Measurements from ENCODE around the gene CREBL2.

Gene CREBL2

GRCh38 chr12:12622418-12622817, 10.7 kb downstream of the CREBL2 start:
- Histone ChIP-seq H3F3A (ENCODE audit: insufficient read depth) (no peaks in the 10 kb centered on the region), H3K9me3 (ENCODE audit: insufficient read depth, low read length) (no peaks in the 10 kb centered on the region), H2AFZ (ENCODE audit: low read depth, low read length, severe bottlenecking) (no peak overlapping the region), H3K9ac (ENCODE audit: low read length) (no peak overlapping the region), H4K20me1 (ENCODE audit: low read depth, low read length) (no peaks in the 10 kb centered on the region), H3K79me2 (ENCODE audit: insufficient read depth, low read length) (no peaks in the 10 kb centered on the region), H3K27ac (ENCODE audit: low read depth, low read length) (no peak overlapping the region), H3K9me2 (replicated peaks; ENCODE audit: insufficient read depth, low read length) (no peaks in the 10 kb centered on the region), H3K4me2 (ENCODE audit: low read depth, low read length, poor library complexity, severe bottlenecking) (no peak overlapping the region), H3K4me3 (ENCODE audit: insufficient read depth, low read length, poor library complexity, severe bottlenecking) (no peak overlapping the region), H3K36me3 (ENCODE audit: low read length) (no peaks in the 10 kb centered on the region), H3K27me3 (ENCODE audit: low read length) (no peaks in the 10 kb centered on the region)
- TF ChIP-seq CTCF (IDR thresholded peaks at IDR 0.05; ENCODE audit: insufficient read depth, low read length, poor library complexity, severe bottlenecking) = no peak
- no peak for TF ChIP-seq EZH2phosphoT487 (conservative IDR thresholded peaks at IDR 0.05; ENCODE audit: low read length)

GRCh38 chr12:12624498-12624992, 12.9 kb downstream of the CREBL2 start:
- no peaks in the 10 kb centered on the region for H4K20me1 ChIP-seq (ENCODE audit: low read depth, low read length)
- H3K4me3 ChIP-seq (ENCODE audit: insufficient read depth, low read length, poor library complexity, severe bottlenecking) = no peak overlapping the region
- no peak overlapping the region for H2AFZ ChIP-seq (ENCODE audit: low read depth, low read length, severe bottlenecking)
- H3K9me3 ChIP-seq (ENCODE audit: insufficient read depth, low read length) = no peaks in the 10 kb centered on the region
- TF ChIP-seq CTCF (IDR thresholded peaks at IDR 0.05; ENCODE audit: insufficient read depth, low read length, poor library complexity, severe bottlenecking) = no peak
- no peak for TF ChIP-seq EZH2phosphoT487 (conservative IDR thresholded peaks at IDR 0.05; ENCODE audit: low read length)
- H3K4me2 ChIP-seq (ENCODE audit: low read depth, low read length, poor library complexity, severe bottlenecking) = no peak overlapping the region
- H3K27me3 ChIP-seq (ENCODE audit: low read length) = no peaks in the 10 kb centered on the region
- no peaks in the 10 kb centered on the region for H3K79me2 ChIP-seq (ENCODE audit: insufficient read depth, low read length)
- no peaks in the 10 kb centered on the region for H3K9me2 ChIP-seq (replicated peaks; ENCODE audit: insufficient read depth, low read length)
- H3K27ac ChIP-seq (ENCODE audit: low read depth, low read length) = no peak overlapping the region
- no peaks in the 10 kb centered on the region for H3F3A ChIP-seq (ENCODE audit: insufficient read depth)
- no peaks in the 10 kb centered on the region for H3K36me3 ChIP-seq (ENCODE audit: low read length)
- no peak overlapping the region for H3K9ac ChIP-seq (ENCODE audit: low read length)

GRCh38 chr12:12626471-12626870, 14.8 kb downstream of the CREBL2 start:
- Histone ChIP-seq H3K79me2 (ENCODE audit: insufficient read depth, low read length) (no peaks in the 10 kb centered on the region), H3K9me2 (replicated peaks; ENCODE audit: insufficient read depth, low read length) (no peaks in the 10 kb centered on the region), H3K4me3 (ENCODE audit: insufficient read depth, low read length, poor library complexity, severe bottlenecking) (no peak overlapping the region)

More at GRCh38 chr12:12626471-12626870, 14.8 kb downstream of the CREBL2 start:
- TF ChIP-seq CTCF (IDR thresholded peaks at IDR 0.05; ENCODE audit: insufficient read depth, low read length, poor library complexity, severe bottlenecking) = no peak
- TF ChIP-seq EZH2phosphoT487 (conservative IDR thresholded peaks at IDR 0.05; ENCODE audit: low read length) = no peak
- no peaks in the 10 kb centered on the region for H3K36me3 ChIP-seq (ENCODE audit: low read length)
- H3K9me3 ChIP-seq (ENCODE audit: insufficient read depth, low read length) = no peaks in the 10 kb centered on the region
- no peak overlapping the region for H3K27ac ChIP-seq (ENCODE audit: low read depth, low read length)
- H4K20me1 ChIP-seq (ENCODE audit: low read depth, low read length) = no peaks in the 10 kb centered on the region
- H3K27me3 ChIP-seq (ENCODE audit: low read length) = no peaks in the 10 kb centered on the region
- no peak overlapping the region for H3K4me2 ChIP-seq (ENCODE audit: low read depth, low read length, poor library complexity, severe bottlenecking)
- no peak overlapping the region for H2AFZ ChIP-seq (ENCODE audit: low read depth, low read length, severe bottlenecking)
- no peaks in the 10 kb centered on the region for H3F3A ChIP-seq (ENCODE audit: insufficient read depth)
- H3K9ac ChIP-seq (ENCODE audit: low read length) = no peak overlapping the region

All from SU-DHL-6 (cell line).